Measurements from ENCODE around the gene PALB2.

DNA sequence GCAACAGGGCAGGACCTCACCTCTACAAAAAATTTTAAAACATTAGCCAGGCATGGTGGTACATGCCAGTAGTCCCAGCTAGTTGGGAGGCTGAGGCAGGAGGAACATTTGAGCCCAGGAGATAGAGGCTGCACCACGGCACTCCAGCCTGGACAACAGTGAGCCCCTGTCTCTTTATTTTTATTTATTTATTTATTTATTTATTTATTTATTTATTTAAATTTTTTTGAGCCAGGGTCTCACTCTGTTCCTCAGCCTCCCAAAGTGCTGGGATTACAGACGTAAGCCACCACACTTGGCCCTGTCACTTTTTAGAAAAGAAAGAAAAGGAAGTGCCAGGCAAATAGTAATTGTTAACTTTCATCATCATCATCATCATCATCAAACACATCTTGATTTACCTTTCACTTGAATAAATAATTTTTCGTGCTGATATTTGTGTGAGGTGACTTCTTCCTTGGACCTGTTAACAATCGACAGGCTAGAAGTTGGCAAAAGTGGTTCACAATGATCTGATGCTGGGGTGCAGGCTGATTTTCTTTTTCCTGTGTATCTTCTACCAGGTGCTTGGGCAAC is 6.6 kb downstream of the PALB2 start:
- TF ChIP-seq, protein P1, sequence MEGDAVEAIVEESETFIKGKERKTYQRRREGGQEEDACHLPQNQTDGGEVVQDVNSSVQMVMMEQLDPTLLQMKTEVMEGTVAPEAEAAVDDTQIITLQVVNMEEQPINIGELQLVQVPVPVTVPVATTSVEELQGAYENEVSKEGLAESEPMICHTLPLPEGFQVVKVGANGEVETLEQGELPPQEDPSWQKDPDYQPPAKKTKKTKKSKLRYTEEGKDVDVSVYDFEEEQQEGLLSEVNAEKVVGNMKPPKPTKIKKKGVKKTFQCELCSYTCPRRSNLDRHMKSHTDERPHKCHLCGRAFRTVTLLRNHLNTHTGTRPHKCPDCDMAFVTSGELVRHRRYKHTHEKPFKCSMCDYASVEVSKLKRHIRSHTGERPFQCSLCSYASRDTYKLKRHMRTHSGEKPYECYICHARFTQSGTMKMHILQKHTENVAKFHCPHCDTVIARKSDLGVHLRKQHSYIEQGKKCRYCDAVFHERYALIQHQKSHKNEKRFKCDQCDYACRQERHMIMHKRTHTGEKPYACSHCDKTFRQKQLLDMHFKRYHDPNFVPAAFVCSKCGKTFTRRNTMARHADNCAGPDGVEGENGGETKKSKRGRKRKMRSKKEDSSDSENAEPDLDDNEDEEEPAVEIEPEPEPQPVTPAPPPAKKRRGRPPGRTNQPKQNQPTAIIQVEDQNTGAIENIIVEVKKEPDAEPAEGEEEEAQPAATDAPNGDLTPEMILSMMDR (IDR thresholded peaks at IDR 0.05 in 4 of 5, conservative IDR thresholded peaks at IDR 0.05 in 1 of 5), result no peak
- TF ChIP-seq POLR2A (IDR thresholded peaks at IDR 0.05), result no peak
